ENCODE data around the gene BNC2. TPM values are rescaled to one million over a fixed set of nuclear protein-coding genes. Genes with fewer than 3 reads are reported as not detected.

The BNC2 gene
- total RNA-seq, 1 donor from 2014 or later, result 2.4 TPM

GRCh38 chr9:16730162-16730561, 140.3 kb downstream of the BNC2 start:
- Mint-ChIP-seq H3K27me3 (ENCODE audit: insufficient read depth, low read depth) (peaks cover 8% of the 10 kb centered on the region), H3K27ac (no peak overlapping the region), H3K36me3 (no peaks in the 10 kb centered on the region), H3K4me3 (no peak overlapping the region), H3K9me3 (no peaks in the 10 kb centered on the region), H3K4me1 (peaks cover 41% of the 10 kb centered on the region)
- H3K9ac ChIP-seq, result no peak overlapping the region
- DNase-seq (ENCODE audit: low spot score), result no peak
- no peaks in the 10 kb centered on the region for H3K36me3 ChIP-seq
- H2AFZ ChIP-seq (replicated peaks), result no peak overlapping the region
- H3K27me3 ChIP-seq, result peaks cover 45% of the 10 kb centered on the region
- no peaks in the 10 kb centered on the region for H3K9me3 ChIP-seq (ENCODE audit: low read depth)
- H3K27ac ChIP-seq, result no peak overlapping the region
- H3F3A ChIP-seq (ENCODE audit: low read depth), result peaks cover 25% of the 10 kb centered on the region
- TF ChIP-seq EZH2 (IDR thresholded peaks at IDR 0.05), result no peak
- TF ChIP-seq CTCF (IDR thresholded peaks at IDR 0.05), result no peak
- peak; percentile 74 for TF ChIP-seq EZH2phosphoT487 (IDR thresholded peaks at IDR 0.05)
- peaks cover 37% of the 10 kb centered on the region for H3K4me1 ChIP-seq
- peak overlapping the region; percentile 64 for H3K4me2 ChIP-seq
- H3K4me3 ChIP-seq, result no peak overlapping the region
- no peaks in the 10 kb centered on the region for H4K20me1 ChIP-seq (ENCODE audit: low read depth)
- H3K79me2 ChIP-seq (ENCODE audit: low read depth), result no peaks in the 10 kb centered on the region

- Mint-ChIP-seq H3K36me3 (no peaks in the 10 kb centered on the region), H3K4me1 (peaks cover 41% of the 10 kb centered on the region), H3K9me3 (no peaks in the 10 kb centered on the region), H3K27ac (no peak overlapping the region), H3K27me3 (ENCODE audit: insufficient read depth, low read depth) (peaks cover 8% of the 10 kb centered on the region), H3K4me3 (no peak overlapping the region)
- Histone ChIP-seq H3K4me1 (peaks cover 37% of the 10 kb centered on the region), H3K27me3 (peaks cover 45% of the 10 kb centered on the region), H3K4me2 (peak overlapping the region; percentile 64), H4K20me1 (ENCODE audit: low read depth) (no peaks in the 10 kb centered on the region), H2AFZ (replicated peaks) (no peak overlapping the region), H3F3A (ENCODE audit: low read depth) (peaks cover 25% of the 10 kb centered on the region), H3K9me3 (ENCODE audit: low read depth) (no peaks in the 10 kb centered on the region), H3K9ac (no peak overlapping the region), H3K79me2 (ENCODE audit: low read depth) (no peaks in the 10 kb centered on the region), H3K4me3 (no peak overlapping the region), H3K27ac (no peak overlapping the region), H3K36me3 (no peaks in the 10 kb centered on the region)
- peak; percentile 27 for DNase-seq (ENCODE audit: low spot score)
- no peak for TF ChIP-seq EZH2 (IDR thresholded peaks at IDR 0.05)
- TF ChIP-seq EZH2phosphoT487 (IDR thresholded peaks at IDR 0.05), result no peak
- no peak for TF ChIP-seq CTCF (IDR thresholded peaks at IDR 0.05)
Measured at GRCh38 chr9:16729651-16730050, 140.8 kb downstream of the BNC2 start.

- peaks cover 45% of the 10 kb centered on the region for H3K27me3 ChIP-seq
- H3K79me2 ChIP-seq (ENCODE audit: low read depth), result no peaks in the 10 kb centered on the region
- peaks cover 37% of the 10 kb centered on the region for H3K4me1 ChIP-seq
- Mint-ChIP-seq H3K4me1 (peaks cover 41% of the 10 kb centered on the region), H3K27me3 (ENCODE audit: insufficient read depth, low read depth) (peaks cover 8% of the 10 kb centered on the region), H3K27ac (no peak overlapping the region), H3K36me3 (no peaks in the 10 kb centered on the region), H3K4me3 (peak overlapping the region; percentile 89), H3K9me3 (no peaks in the 10 kb centered on the region)
- peak overlapping the region; percentile 83 for H3K4me2 ChIP-seq
- no peak overlapping the region for H3K4me3 ChIP-seq
- no peak overlapping the region for H3K27ac ChIP-seq
- H3K9me3 ChIP-seq (ENCODE audit: low read depth), result no peaks in the 10 kb centered on the region
- H2AFZ ChIP-seq (replicated peaks), result no peak overlapping the region
- H3K9ac ChIP-seq, result no peak overlapping the region
- no peak for DNase-seq (ENCODE audit: low spot score)
- no peak for TF ChIP-seq EZH2 (IDR thresholded peaks at IDR 0.05)
- no peak for TF ChIP-seq EZH2phosphoT487 (IDR thresholded peaks at IDR 0.05)
- TF ChIP-seq CTCF (IDR thresholded peaks at IDR 0.05), result no peak
- H3F3A ChIP-seq (ENCODE audit: low read depth), result peaks cover 25% of the 10 kb centered on the region
- H4K20me1 ChIP-seq (ENCODE audit: low read depth), result no peaks in the 10 kb centered on the region
- no peaks in the 10 kb centered on the region for H3K36me3 ChIP-seq
Measured at GRCh38 chr9:16728137-16728508, 142.3 kb downstream of the BNC2 start.
